NCI-H1694 treated with DMSO at 0.1 percent for 48 hours (cell line): Measurements from ENCODE around the gene RPRM.
"Not testable (repeated sequence)": the region's sequence is repeated elsewhere in the genome, so short reads cannot be mapped to it uniquely, and the experiment has no call there.

ENCODE experiments used
- DNase-seq: peaks from one replicate; lab custom pipeline; 2025; lab: John Stamatoyannopoulos, UW

Gene RPRM

GRCh38 chr2:153455861-153456260 lies 22.7 kb downstream of the RPRM start:
- no peak for DNase-seq

DNA sequence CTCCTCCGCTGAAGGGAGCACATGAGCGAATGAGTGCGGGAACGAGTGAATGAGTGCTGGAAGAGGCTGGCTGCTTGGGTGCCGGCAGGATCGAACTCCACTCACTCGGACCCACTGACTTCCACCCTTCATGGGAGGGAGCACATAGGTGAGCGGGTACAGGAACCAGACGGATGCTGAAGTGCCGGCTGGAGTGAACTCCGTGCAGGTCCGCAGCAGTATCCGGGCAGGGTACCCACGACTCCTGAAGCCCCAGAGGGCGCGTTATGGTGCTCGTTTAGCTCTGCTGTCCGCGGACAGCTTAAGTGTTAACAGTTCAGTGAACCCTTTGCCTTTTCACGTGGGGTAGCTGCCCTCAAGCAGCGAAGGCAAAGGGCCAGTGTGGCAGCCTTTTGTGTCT lies 23.2 kb downstream of the RPRM start:
- DNase-seq = no peak

DNA sequence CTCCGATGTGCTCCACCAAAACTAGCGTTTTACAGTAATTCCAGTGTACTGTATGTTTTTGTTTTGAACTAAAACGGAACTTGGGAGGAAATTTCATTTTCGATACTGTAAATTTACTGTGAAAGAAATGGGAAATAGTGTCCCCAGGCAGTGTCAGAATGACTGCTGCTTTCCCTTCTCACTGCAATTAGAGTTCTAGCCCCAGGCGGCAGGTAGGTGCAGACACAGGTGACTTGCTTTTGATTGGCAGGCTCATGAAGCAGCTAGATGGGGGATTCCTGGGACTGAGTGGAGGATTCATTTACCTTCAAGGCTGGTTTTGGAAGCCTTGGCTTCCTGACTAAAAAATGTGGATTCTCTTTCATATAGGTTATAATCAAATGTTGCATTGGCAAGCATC lies 27.0 kb downstream of the RPRM start:
- DNase-seq = no peak

GRCh38 chr2:153443106-153443505 lies 35.5 kb downstream of the RPRM start:
- no peak for DNase-seq

DNA sequence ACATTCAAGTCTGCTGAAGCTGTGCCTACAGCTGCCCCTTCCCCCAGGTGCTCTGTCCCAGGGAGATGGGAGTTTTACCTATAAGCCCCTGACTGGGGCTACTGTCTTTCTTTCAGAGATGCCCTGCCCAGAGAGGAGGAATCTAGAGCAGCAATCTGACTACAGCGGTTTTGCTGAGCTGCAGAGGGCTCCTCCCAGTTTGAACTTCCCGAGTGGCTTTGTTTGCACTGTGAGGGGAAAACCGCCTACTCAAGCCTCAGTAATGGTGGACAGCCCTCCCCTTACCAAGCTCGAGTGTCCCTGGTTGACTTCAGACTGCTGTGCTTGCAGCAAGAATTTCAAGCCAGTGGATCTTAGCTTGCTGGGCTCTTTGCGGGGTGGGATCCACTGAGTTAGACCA lies 35.9 kb downstream of the RPRM start:
- not testable (repeated sequence) for DNase-seq

- not testable (repeated sequence) for DNase-seq
Measured at GRCh38 chr2:153440090-153440489, 38.5 kb downstream of the RPRM start.

DNA sequence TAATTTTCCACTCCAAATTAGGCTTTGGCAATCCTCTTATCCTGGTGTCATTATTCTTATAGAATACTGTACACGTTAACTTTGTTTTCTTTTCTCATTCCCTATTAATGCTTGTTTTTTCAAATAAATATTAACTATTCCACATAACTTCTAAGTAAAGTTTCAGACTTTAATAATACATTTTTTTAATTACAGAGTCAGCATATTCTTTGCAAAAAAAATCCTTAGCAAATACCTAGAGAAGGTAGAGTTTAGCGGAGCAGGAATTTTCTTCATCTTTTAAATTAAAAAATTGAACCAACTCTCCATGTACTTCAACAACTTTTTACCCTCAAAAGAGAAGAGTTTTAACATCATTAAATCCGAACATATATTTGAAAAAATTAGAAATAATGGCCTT lies 45.2 kb downstream of the RPRM start:
- DNase-seq = no peak

DNA sequence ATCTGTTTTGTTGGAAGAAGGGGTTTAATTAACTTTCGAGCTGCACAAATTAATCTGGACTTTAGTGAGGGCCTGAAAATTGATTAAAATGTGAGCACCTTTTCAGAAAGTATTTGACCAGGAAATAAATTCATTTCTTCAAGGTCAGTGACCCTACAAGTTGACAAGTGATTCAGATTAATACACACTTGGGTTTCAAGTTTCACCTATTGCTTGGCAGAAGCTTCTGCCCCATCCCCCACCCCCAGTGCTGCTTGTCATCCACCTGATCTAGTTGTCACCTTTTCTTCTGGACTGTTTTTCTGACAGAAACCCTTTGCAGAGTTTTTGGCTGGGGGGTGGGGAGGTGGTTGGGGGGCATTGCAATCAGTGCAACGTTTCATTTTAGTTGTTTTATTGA lies 46.2 kb downstream of the RPRM start:
- no peak for DNase-seq

DNA sequence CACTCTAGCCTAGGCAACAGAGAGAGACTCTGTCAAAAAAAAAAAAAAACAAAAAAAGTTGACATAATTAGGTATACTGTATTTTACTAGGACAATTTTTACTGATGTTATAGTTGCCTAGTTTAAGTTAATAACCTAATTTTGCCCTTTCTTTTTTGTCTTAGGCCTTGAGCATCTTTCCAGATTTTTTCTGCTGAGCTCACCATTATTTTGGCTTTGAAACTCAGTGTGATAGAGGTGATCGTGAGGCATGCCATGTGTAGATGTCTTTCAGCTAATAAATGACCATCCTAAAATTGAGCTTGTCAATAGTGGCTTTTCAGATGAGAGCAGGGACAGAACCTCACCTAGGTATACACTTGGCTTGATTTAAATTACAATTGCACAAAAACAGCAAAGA lies 47.4 kb downstream of the RPRM start:
- no peak for DNase-seq
